Upper lobe of left lung (tissue), 4 donors: ENCODE data around the gene DNAH3.

Source experiments
- POLR2A ChIP-seq, 4 donors: fragments of 450-650 bp; IDR thresholded peaks; one replicate each; pipeline ENCODE4 v1.5.1; 2016 to 2017; ENCODE audit warnings: antibody characterized with exemption in 4 of 4, mild to moderate bottlenecking in 2 of 4
- TF ChIP-seq, protein P1 (sequence below), 6 experiments: fragments of 450-650 bp in 4 of 6; fragments of 200-600 bp in 2 of 6; sonication (generic) in 2 of 6; IDR thresholded peaks; one replicate each; pipeline ENCODE4 v1.5.1; 2016 to 2019; ENCODE audit warnings: antibody characterized with exemption in 6 of 6

DNA sequence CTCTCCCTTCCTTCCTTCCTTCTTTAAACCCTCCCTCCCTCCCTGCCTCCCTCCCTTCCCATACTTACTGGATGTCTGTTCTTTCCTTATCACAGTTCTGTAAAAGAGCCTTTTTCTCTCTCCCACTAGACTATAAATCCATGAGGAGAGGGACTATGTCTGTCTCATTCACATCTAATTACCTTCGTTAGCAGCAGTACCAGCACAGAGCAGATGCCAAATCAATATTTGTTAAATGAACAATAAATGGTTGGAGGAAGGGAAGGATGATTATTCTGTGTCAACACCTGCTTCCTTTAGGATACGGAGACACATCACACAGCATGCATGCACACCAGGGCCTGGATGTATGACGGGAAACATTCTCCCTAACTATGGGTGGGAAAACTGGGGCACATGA lies 94.2 kb downstream of the DNAH3 start:
- TF ChIP-seq, protein P1, sequence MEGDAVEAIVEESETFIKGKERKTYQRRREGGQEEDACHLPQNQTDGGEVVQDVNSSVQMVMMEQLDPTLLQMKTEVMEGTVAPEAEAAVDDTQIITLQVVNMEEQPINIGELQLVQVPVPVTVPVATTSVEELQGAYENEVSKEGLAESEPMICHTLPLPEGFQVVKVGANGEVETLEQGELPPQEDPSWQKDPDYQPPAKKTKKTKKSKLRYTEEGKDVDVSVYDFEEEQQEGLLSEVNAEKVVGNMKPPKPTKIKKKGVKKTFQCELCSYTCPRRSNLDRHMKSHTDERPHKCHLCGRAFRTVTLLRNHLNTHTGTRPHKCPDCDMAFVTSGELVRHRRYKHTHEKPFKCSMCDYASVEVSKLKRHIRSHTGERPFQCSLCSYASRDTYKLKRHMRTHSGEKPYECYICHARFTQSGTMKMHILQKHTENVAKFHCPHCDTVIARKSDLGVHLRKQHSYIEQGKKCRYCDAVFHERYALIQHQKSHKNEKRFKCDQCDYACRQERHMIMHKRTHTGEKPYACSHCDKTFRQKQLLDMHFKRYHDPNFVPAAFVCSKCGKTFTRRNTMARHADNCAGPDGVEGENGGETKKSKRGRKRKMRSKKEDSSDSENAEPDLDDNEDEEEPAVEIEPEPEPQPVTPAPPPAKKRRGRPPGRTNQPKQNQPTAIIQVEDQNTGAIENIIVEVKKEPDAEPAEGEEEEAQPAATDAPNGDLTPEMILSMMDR (IDR thresholded peaks at IDR 0.05) = no peak
- no peak for TF ChIP-seq POLR2A (IDR thresholded peaks at IDR 0.05)
